NCI-H146 (cell line): ENCODE measurements around the gene SMARCA4.

Experiments
- DNase-seq: peaks from one replicate; lab custom pipeline; 2025; lab: John Stamatoyannopoulos, UW

The SMARCA4 gene

DNA sequence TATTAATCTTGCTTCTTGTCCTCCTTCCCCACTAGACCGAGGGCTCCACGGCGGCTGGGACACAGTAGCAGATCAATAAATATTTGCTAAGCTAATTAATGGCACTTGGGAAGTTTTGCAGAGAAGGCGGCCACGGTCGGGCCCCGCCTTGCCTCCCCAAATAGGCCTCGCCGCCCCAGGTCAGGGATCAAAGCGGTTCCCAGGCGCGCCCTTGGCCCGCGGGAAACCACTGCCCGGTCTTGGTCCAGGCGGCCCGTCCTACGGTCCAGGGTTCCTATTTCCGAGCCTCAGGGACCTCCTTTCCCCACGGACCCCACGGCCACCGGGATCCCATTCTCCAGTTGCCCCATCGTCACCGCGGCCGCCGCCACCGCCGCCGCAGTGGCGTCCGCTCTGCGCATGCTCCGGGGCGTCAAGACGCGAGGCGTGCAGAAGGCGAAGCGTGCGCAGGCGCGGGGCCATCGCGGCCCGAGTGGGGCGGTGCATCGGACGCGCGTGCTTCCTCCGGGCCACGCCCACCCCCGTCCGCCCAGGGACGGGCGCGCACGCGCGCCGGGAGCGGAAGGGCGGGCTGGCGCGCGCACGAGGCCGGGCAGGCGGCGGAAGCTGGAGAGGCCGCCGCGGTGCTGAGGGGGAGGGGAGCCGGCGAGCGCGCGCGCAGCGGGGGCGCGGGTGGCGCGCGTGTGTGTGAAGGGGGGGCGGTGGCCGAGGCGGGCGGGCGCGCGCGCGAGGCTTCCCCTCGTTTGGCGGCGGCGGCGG lies at the start of gene SMARCA4:
SMARCA4 (plus strand) TSS at position 717 of the 759 bp plus-strand sequence. CDS start 23,122 bp downstream, outside the sequence.
- DNase-seq = peak; percentile 97

DNA sequence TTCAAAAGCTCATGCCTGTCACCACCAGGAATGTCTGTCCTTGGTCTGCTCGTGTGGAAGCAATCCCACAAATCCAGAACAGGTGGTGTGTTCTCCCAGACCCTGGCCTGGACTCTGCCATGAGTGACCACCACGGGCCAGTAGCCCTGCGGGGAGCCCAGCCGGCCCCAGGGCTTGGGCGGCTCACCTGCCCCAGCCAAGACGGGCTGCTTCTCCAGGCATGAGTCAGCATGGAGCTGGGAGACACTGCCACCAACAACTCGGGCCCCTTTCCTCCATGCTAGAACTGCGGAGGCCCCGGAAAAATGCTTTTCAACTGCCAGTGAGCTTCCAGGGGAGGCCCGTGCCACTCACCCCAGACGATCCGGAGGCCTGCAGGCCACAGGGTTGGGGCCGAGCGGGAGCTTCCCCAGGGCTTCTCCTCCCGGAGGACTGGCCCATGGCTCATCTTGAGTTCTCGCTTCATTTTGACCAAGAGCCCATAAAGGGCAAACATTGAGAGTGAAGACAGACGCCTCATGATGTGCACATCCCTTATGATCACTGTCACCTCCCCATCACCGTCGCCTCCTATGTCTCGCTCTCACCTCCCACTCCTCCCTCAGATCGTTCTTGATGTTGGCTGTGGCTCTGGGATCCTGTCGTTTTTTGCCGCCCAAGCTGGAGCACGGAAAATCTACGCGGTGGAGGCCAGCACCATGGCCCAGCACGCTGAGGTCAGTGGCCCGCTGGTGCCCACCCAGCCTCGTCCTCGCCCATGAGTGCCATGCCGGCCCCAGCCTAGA lies 49.1 kb upstream of the SMARCA4 start:
- no peak for DNase-seq

DNA sequence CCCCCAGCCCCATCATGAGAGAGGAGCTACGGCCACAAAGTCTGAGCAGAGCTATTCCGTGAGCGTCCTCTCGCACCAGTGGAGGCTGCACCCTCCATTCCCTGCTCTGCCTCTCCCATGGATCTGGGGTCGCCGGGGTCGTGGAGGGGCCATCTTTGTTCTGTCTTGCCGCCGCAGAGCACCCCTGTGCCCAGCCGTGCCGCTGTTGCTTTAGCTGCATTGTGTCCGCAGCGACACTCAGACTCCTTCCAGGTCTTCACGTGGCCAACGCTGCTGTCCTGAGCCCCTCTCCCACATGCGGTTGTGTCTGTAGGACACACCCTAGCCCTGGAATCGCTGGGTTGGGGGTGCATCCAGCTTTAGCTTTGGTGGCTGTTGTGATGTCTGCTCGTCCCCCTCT lies 48.2 kb upstream of the SMARCA4 start:
- no peak for DNase-seq

DNA sequence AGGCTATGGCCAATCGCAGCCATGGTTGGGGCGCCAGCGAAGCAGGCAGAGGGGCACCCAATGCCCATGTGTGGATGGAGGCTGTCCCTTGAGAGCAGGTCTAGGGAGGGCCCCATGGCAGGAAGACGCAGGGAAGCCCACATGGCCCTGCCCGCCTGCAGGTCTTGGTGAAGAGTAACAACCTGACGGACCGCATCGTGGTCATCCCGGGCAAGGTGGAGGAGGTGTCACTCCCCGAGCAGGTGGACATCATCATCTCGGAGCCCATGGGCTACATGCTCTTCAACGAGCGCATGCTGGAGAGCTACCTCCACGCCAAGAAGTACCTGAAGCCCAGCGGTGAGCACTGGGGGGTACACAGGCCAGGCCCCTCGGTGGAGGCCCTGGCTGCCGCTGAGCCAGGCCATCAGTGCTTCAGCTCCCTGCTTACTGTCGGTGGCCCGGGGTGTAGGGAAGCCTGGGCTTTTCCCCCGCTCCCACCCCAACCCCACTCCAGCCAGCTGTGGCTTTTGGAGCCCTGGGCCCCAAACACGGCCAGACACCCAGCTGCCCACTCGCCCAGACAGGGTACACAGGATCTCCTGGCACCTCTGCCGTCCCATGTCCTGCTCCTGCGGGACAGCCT lies 47.0 kb upstream of the SMARCA4 start:
- no peak for DNase-seq

DNA sequence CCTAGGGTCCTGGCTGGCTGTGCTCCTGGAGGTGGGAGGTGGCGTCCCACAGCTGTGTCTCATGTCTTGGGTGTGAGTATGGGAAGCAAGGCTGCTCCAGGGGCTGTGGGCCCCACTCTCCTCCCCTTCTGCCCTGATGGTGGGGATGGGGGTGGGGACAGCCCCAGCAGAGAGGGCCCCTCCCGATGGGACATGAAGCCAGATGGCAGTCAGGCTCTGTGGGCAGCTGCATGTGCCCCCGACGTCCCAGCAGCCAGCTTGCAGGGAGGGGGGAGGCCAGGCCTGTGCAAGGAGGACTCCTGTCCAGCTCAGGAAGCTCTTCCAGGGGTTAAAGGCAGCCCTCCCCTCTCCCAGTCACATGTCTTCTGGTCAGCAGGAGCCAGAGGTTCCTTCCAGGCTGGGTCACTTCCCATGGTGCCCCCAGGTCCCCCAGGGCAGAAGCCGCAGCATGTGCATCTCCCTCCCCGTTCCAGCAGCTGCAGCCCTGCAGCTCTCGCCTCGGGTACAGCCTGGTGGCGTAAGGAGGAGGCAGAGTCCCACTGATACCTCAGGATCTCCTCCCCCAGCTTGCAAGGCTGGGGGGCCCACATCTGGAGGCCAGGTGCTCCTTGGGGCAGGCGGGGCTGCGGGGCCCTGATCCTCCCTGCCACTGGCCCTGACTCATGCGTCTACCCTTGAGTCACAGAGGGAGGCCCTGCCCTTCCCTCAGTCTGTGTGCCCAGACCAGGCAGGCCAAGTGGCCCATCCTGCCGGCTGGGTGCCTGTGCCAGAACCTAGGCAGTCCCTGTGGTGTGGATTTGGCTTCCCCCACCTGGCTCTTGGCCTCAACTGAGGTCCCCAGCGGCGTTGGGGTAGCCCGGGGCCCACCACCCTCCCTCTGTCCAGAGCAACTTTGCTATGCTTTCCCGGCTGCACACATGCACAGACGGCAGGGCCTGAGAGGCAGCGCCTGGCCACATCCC lies 45.4 kb upstream of the SMARCA4 start:
- no peak for DNase-seq

DNA sequence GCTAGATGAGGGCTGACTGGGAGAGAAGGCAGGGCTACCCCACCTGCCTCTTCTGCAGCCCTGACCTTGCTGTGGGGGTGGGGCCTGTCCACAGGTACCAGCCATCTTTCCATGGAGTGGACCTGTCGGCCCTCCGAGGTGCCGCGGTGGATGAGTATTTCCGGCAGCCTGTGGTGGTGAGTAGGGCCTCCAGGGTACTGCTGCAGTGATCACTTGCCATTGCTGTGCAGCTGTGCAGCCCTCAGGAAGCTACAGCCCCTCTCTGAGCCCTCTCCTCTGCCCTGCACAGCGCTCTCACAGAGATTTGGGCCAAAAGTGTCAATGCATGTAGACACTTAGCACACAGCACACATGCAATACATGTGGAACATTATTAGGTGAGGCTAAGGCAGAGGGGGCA lies 44.2 kb upstream of the SMARCA4 start:
- no peak for DNase-seq

DNA sequence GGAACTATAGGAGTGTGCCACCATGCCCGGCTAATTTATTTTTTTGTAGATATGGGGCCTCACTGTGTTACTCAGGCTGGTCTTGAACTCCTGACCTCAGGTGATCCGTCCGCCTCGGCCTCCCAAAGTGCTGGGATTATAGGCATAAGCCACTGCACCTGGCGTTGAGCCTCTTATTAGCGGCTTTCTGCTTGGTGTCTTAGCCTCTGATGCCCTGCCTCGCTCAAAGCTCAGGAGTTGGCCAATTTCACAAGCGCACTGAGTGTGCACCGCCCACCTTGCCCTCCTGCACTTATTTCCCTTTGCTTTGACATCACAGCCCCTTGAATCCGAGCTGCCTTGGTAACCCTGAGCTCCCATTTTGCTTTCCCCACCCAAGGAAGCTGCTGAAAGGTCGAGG lies 42.5 kb upstream of the SMARCA4 start:
- no peak for DNase-seq

DNA sequence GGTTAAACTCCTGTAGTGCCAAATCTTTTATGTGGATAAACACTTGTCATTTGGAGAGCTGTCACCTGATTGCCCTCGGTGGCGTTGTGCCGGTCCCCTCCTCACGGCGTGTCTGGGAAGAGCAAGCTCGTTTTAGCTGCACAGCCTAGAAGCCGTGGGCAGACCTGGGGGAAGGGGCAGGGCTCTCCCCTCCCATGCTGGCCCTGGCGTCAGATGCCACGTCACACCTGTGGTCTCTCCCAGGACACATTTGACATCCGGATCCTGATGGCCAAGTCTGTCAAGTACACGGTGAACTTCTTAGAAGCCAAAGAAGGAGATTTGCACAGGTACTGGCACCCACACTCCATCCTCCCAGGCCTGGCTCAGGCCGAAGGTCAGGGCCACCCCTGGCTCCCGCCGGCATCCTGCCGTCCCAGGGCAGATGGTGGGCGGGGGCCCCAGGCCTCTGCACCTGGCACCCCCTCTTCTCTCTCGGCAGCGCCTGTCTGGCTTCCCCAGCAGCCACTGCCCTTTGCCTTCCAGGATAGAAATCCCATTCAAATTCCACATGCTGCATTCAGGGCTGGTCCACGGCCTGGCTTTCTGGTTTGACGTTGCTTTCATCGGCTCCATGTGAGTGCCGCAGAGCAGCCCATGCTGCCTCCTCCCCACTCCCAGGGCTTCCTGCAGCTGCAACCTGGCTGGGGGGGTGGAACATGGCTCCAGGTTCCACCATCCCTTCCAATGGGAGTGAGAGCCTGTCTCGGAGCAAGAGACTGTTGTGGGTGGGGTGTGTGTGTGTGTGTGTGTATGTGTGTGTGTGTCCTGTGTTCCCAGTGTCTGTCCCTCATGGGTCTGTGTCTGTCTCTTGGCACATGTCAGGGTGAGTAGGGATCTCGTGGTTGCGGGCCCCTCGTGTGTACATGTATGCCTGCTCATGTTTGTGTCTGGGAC lies 41.2 kb upstream of the SMARCA4 start:
- DNase-seq = no peak

DNA sequence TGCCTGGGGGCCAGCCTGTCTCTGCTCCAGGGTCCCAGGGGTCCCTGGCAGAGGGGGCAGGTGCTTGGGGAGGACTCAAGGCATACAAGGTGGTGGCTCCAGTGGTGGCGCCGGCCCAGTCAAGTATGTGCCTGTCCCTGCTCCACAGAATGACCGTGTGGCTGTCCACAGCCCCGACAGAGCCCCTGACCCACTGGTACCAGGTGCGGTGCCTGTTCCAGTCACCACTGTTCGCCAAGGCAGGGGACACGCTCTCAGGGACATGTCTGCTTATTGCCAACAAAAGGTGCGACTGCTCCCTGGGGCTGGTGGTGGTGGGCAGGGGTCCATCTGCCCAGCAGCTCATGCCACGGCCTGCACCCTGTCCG lies 40.6 kb upstream of the SMARCA4 start:
- no peak for DNase-seq

DNA sequence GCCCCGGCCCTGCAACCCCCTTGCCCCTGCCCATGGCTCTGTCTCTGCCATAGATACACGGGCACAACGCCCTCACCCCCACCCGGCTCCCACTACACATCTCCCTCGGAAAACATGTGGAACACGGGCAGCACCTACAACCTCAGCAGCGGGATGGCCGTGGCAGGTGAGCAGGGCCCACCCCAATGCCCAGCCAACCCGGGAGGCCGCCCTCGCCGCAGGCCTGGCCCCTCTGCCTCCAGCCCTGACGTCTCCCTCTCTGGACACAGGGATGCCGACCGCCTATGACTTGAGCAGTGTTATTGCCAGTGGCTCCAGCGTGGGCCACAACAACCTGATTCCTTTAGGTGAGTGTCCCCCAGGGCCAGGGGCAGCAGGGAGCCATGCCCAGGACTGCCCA lies 40.0 kb upstream of the SMARCA4 start:
- no peak for DNase-seq

DNA sequence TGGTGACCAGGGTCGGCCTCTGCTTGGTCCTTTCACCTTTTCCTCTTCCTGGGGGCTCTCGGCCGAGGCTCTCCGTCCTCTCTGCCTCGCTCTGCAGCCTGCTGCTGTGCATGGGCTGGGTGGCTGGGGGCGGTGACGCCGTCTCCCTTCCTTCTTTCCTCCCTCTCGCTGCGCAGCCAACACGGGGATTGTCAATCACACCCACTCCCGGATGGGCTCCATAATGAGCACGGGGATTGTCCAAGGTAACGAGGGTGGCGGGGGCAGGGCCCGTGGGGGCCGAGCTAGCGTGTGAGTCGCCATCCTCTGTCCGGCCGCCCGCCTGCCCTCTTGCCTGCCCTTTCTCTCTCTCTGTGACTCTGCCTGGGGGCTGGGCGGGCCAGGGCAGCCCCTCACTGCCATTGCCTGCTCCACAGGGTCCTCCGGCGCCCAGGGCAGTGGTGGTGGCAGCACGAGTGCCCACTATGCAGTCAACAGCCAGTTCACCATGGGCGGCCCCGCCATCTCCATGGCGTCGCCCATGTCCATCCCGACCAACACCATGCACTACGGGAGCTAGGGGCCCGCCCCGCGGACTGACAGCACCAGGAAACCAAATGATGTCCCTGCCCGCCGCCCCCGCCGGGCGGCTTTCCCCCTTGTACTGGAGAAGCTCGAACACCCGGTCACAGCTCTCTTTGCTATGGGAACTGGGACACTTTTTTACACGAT lies 39.5 kb upstream of the SMARCA4 start:
- DNase-seq = no peak

DNA sequence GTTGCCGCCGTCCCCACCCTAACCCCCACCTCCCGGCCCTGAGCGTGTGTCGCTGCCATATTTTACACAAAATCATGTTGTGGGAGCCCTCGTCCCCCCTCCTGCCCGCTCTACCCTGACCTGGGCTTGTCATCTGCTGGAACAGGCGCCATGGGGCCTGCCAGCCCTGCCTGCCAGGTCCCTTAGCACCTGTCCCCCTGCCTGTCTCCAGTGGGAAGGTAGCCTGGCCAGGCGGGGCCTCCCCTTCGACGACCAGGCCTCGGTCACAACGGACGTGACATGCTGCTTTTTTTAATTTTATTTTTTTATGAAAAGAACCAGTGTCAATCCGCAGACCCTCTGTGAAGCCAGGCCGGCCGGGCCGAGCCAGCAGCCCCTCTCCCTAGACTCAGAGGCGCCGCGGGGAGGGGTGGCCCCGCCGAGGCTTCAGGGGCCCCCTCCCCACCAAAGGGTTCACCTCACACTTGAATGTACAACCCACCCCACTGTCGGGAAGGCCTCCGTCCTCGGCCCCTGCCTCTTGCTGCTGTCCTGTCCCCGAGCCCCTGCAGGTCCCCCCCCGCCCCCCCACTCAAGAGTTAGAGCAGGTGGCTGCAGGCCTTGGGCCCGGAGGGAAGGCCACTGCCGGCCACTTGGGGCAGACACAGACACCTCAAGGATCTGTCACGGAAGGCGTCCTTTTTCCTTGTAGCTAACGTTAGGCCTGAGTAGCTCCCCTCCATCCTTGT lies 38.8 kb upstream of the SMARCA4 start:
- no peak for DNase-seq

DNA sequence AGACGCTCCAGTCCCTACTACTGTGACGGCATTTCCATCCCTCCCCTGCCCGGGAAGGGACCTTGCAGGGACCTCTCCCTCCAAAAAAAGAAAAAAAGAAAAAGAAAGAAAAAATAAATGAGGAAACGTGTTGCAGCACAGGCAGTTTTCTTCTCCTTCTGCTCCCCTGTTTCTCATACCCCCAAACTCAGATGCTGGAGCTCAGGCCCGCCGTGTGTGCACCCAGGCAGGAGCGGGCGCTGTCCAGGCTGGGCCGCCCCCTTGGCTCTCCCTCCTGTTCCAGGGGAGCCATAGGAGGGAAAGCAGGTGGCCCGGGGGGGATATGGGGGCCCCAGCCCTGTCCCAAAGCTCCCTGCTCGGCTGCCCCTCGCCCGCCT lies 38.2 kb upstream of the SMARCA4 start:
- no peak for DNase-seq

DNA sequence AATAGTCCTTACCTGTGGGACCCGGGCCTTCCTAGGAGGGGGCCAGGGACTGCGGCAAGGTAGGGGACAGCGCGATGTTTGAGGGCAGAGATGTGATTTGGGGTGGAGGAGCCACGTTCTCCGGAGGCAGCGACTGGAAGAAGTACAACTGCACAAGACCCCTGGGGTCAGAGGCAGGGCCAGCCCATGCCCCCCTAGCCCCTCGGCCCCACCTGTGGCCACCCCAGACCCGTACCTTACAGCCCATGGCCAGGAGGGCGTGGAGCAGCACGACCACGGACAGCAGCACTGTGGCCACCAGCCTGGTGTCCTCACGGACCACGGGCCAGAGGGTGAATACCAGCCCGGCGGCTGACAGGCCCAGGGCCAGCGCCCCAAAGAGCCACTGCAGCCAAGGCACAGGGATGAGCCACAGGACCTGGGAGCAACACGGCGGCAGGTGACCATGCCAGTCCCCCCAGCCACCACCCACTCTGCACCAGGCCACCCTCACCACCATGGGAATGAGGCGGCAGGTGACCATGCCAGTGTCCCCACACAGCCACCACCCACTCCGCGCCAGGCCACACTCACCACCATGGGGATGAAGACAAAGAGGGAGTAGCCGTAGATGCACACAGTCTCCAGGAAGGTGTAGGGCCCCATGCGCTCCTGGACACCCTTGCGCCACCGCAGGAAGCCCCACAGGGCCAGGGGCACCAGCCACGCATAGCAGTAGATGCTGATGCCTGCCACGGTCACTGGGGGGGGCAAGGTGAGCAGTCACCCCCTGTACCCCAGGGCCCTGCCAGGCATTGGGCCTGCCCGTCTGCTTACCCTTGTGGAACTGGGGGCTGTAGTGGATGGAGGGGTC lies 37.3 kb upstream of the SMARCA4 start:
- DNase-seq = no peak

DNA sequence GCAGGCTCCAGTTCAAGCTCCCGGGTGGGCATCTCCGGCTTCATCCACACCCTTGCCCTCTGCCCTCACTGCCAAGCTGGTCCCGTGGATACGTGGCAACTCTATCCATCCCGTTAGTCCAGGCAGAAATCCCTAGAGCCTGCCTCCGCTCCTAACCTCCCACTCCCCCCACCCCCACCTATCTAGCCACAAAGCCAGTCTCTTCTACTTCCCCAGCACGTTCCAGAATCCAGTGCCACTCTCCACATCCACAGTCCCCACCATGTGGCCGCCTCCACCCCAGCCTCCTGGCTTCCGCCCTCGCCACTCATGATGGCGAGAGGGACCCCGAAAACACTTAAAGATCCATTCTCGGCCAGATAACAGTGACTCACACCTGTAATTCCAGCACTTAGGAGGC lies 36.2 kb upstream of the SMARCA4 start:
- no peak for DNase-seq

DNA sequence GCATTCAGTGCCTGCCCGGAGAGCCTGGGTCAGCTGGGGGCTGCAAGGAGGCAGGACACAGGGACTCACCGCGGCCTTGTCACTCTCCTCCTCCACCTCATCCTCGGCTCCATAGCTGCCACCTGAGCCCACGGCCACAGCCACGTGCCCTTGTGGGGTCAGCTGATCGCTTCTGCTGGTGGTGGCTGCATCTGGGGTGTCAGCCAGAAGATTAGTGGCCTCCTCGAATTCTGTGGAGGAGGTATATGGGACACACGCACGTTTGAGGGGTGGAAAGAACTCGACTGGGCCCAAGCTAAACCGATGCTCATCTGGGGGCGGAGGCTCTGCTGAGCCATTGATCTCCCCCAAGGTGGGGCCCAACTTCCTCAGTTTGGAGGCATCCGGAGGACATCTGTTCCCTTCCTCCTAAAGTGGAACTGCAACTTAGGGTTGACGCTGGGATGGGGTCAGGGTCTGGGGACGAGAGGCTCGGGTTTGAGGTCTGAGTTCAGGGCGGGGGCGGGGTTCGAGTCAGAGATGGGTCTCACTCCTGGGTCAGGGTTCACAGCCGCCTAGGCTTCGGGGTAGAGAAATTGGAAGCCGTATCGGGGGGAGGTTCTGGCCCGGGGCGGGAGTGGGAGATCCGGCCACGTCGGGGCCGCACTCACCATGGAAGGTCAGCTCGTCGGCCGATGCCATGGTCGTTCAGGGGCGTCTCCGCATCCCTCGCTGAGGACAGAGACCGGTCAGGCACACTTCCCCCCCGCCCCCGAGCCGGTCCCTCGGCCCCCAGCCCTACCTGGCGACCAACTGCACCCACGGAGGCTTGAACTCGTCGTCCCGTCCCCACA lies 32.9 kb upstream of the SMARCA4 start:
- DNase-seq = no peak

DNA sequence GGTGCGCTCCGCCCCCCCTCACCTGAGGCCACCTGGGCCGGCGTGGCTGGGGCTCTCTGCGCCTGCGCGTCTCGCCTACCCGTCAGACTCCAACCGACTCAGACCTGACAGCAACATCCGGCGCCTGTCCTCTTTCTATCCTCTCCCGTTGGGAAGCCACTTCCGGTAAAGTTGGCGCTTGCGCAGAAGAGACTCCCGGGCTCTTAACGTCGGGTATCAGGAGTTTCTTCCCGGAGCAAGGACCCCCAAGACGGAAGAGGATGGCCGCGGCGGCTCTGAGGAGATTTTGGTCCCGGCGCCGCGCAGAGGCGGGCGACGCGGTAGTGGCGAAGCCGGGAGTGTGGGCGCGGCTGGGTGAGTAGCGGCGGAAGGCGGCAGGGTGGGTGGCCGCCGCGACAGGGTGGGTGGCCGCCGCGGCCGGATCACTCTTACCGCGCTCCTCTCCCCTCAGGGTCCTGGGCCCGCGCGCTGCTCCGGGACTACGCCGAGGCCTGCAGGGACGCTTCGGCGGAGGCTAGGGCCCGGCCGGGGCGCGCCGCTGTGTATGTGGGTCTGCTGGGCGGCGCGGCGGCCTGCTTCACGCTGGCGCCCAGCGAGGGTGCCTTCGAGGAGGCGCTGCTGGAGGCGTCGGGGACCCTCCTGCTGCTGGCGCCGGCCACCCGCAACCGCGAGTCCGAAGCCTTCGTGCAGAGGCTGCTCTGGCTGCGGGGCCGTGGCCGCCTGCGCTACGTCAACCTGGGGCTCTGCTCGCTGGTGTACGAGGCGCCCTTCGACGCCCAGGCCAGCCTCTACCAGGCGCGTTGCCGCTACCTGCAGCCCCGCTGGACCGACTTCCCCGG lies 32.0 kb upstream of the SMARCA4 start, which contains the start of the genes TIMM29 and YIPF2:
TIMM29 (plus strand) TSS at position 249 of the 839 bp plus-strand sequence; CDS start at position 261, 12 bp downstream.
YIPF2 (minus strand) TSS at position 77 of the 839 bp plus-strand sequence. CDS start 229 bp downstream, outside the sequence.
- peak; percentile 100 for DNase-seq
